GM23338 (cell line): Measurements from ENCODE around the gene RBM22. TPM values are rescaled to one million over a fixed set of nuclear protein-coding genes. Genes with fewer than 3 reads are reported as not detected.

Experiments
- ATAC-seq: fragments of 200-7000 bp; cut with Tn5 transposase; 3 replicates; pipeline ENCODE4 v1.9.1; 2020
- DNase-seq: peaks from one replicate; pipeline ENCODE4 v3.0.0-alpha.2; 2015; ENCODE audit warnings: low spot score
- H2AFZ ChIP-seq: fragments of 200-600 bp; sonication (generic); 2 replicates; pipeline ENCODE4 v1.8.0; 2016; ENCODE audit warnings: antibody characterized with exemption, mild to moderate bottlenecking, moderate library complexity
- H3F3A ChIP-seq: fragments of 200-600 bp; sonication (generic); replicated peaks from 2 replicates; pipeline ENCODE4 v1.8.0; 2017; ENCODE audit warnings: antibody characterized with exemption, mixed run types, low read depth
- H3K27ac ChIP-seq: fragments of 200-600 bp; sonication (generic); 2 replicates; pipeline ENCODE4 v1.6.1; 2016; ENCODE audit warnings: low read depth
- H3K27me3 ChIP-seq: fragments of 200-600 bp; sonication (generic); 2 replicates; pipeline ENCODE4 v1.8.0; 2016; ENCODE audit warnings: mild to moderate bottlenecking, mixed run types, moderate library complexity; ENCODE audit not compliant: insufficient read depth
- H3K36me3 ChIP-seq: fragments of 200-600 bp; sonication (generic); 2 replicates; pipeline ENCODE4 v1.8.0; 2016; ENCODE audit warnings: mild to moderate bottlenecking; ENCODE audit not compliant: insufficient read depth
- H3K4me1 ChIP-seq: fragments of 200-600 bp; sonication (generic); 2 replicates; pipeline ENCODE4 v1.8.0; 2016; ENCODE audit warnings: mild to moderate bottlenecking, moderate library complexity; ENCODE audit not compliant: insufficient read depth
- H3K4me2 ChIP-seq: fragments of 200-600 bp; sonication (generic); 2 replicates; pipeline ENCODE4 v1.7.1; 2017; ENCODE audit warnings: mixed run types
- H3K4me3 ChIP-seq: fragments of 200-600 bp; sonication (generic); 2 replicates; pipeline ENCODE4 v1.6.1; 2016; ENCODE audit warnings: mixed run types
- H3K79me2 ChIP-seq: fragments of 200-600 bp; sonication (generic); replicated peaks from 2 replicates; pipeline ENCODE4 v1.8.0; 2017; ENCODE audit warnings: mild to moderate bottlenecking; ENCODE audit not compliant: insufficient read depth
- H3K9me2 ChIP-seq: fragments of 200-600 bp; sonication (generic); 2 replicates; pipeline ENCODE4 v1.8.0; 2017; ENCODE audit not compliant: insufficient read depth
- H4K20me1 ChIP-seq: fragments of 200-600 bp; sonication (generic); replicated peaks from 2 replicates; pipeline ENCODE4 v1.8.0; 2017; ENCODE audit warnings: mild to moderate bottlenecking; ENCODE audit not compliant: insufficient read depth
- H3K27ac Mint-ChIP-seq: 2 replicates; pipeline ENCODE4 v1.8.0; 2020; ENCODE audit warnings: inconsistent platforms, mild to moderate bottlenecking, moderate library complexity, mixed read lengths
- H3K27me3 Mint-ChIP-seq: 3 replicates; pipeline ENCODE4 v1.8.0; 2022; ENCODE audit warnings: low read depth, mild to moderate bottlenecking, moderate library complexity, mixed read lengths, inconsistent platforms; ENCODE audit not compliant: insufficient read depth, poor library complexity
- H3K36me3 Mint-ChIP-seq: 3 replicates; pipeline ENCODE4 v1.8.0; 2021; ENCODE audit warnings: low read depth, mild to moderate bottlenecking, inconsistent platforms, moderate library complexity, mixed read lengths
- H3K4me1 Mint-ChIP-seq: 3 replicates; pipeline ENCODE4 v1.8.0; 2020; ENCODE audit warnings: mild to moderate bottlenecking, inconsistent platforms, mixed read lengths
- H3K4me3 Mint-ChIP-seq: 3 replicates; pipeline ENCODE4 v1.8.0; 2021; ENCODE audit warnings: moderate library complexity, mild to moderate bottlenecking, inconsistent platforms, mixed read lengths
- H3K9me3 Mint-ChIP-seq: 3 replicates; pipeline ENCODE4 v1.8.0; 2020; ENCODE audit warnings: moderate library complexity, mild to moderate bottlenecking, inconsistent platforms, mixed read lengths
- CREB1 ChIP-seq: fragments of 250-450 bp; sonication (Bioruptor Pico); IDR thresholded peaks from 2 replicates; pipeline ENCODE4 v1.5.0; 2020; ENCODE audit warnings: low read depth, mild to moderate bottlenecking, moderate library complexity
- EZH2 ChIP-seq: fragments of 200-600 bp; sonication (generic); IDR thresholded peaks from one replicate; pipeline ENCODE4 v1.8.0; 2017; ENCODE audit warnings: antibody characterized with exemption, mild to moderate bottlenecking, low read depth; ENCODE audit not compliant: unreplicated experiment
- JUNB ChIP-seq: IDR thresholded peaks from one replicate; pipeline ENCODE4 v1.6.1; 2016; ENCODE audit warnings: antibody characterized with exemption; ENCODE audit not compliant: unreplicated experiment
- NANOG ChIP-seq: IDR thresholded peaks from 2 replicates; pipeline ENCODE4 v1.6.1; 2016; ENCODE audit warnings: antibody characterized with exemption, borderline replicate concordance
- POLR2AphosphoS5 ChIP-seq: IDR thresholded peaks from 2 replicates; pipeline ENCODE4 v1.6.1; 2016; ENCODE audit warnings: antibody characterized with exemption, low read depth
- REST ChIP-seq: IDR thresholded peaks from one replicate; pipeline ENCODE4 v1.6.1; 2018; ENCODE audit warnings: antibody characterized with exemption; ENCODE audit not compliant: unreplicated experiment
- STAT1 ChIP-seq: IDR thresholded peaks from one replicate; pipeline ENCODE4 v1.6.1; 2016; ENCODE audit warnings: antibody characterized with exemption; ENCODE audit not compliant: unreplicated experiment
- ZNF114 ChIP-seq: fragments of 250-450 bp; sonication (Bioruptor Pico); IDR thresholded peaks from 2 replicates; pipeline ENCODE4 v1.5.0; 2020; ENCODE audit warnings: mild to moderate bottlenecking, moderate library complexity
- ZNF331 ChIP-seq: fragments of 250-450 bp; sonication (Bioruptor Pico); IDR thresholded peaks from 2 replicates; pipeline ENCODE4 v1.5.0; 2020; ENCODE audit warnings: low read depth, mild to moderate bottlenecking, moderate library complexity
- ZNF462 ChIP-seq: fragments of 250-450 bp; sonication (Bioruptor Pico); IDR thresholded peaks from 2 replicates; pipeline ENCODE4 v1.5.0; 2020; ENCODE audit warnings: mild to moderate bottlenecking, moderate library complexity
- polyA plus RNA-seq: library from polyadenylated mRNA; unstranded; fragments of >200 nt; fragmentation: Nextera tagmentation; extraction: Ambion mirVana; gene quantifications from 2 replicates; pipeline ENCODE4 v1.2.1, GENCODE V29; 2016
- total RNA-seq: library from RNA; depleted of rRNA; stranded (reverse); fragments of >200 nt; shearing (Covaris generic); gene quantifications from 2 replicates; pipeline ENCODE4 v1.2.3, GENCODE V29; 2014

RBM22 gene
- total and polyA plus RNA-seq, 2 experiments from 2014 or later, result 23.4 to 32.3 TPM

- Histone ChIP-seq H3K4me2 (no peak overlapping the region), H3K4me1 (no peaks in the 10 kb centered on the region), H2AFZ (no peak overlapping the region), H3K4me3 (no peak overlapping the region), H4K20me1 (no peaks in the 10 kb centered on the region), H3K9me2 (no peaks in the 10 kb centered on the region), H3K27ac (no peak overlapping the region), H3K36me3 (peaks cover 27% of the 10 kb centered on the region), H3K79me2 (no peaks in the 10 kb centered on the region), H3K27me3 (no peaks in the 10 kb centered on the region), H3F3A (no peaks in the 10 kb centered on the region)
- TF ChIP-seq JUNB (no peak), REST (no peak), ZNF114 (CRISPR knock-in tag) (no peak), CREB1 (no peak), EZH2 (no peak), ZNF331 (CRISPR knock-in tag) (no peak), STAT1 (no peak), ZNF462 (no peak), POLR2AphosphoS5 (no peak), NANOG (no peak)
- H3K4me1 Mint-ChIP-seq, result peaks cover 7% of the 10 kb centered on the region; the same call in 2 of the 3 replicates
- no peaks in the 10 kb centered on the region for H3K27me3 Mint-ChIP-seq
- DNase-seq (no peak), ATAC-seq (no peak)
- no peaks in the 10 kb centered on the region for H3K9me3 Mint-ChIP-seq
- H3K27ac Mint-ChIP-seq, result no peak overlapping the region
- no peak overlapping the region for H3K4me3 Mint-ChIP-seq
- peaks cover 36% of the 10 kb centered on the region for H3K36me3 Mint-ChIP-seq
Observed at GRCh38 chr5:150689120-150689519, 11.7 kb downstream of the RBM22 start.
